Activated T-helper 1 cell treated with Interleukin-2 at 50 U/mL for 16 hours (primary cell): ENCODE data around the gene DDX49.

Experiments
- DNase-seq: peaks from one replicate; pipeline ENCODE4 v3.0.0-alpha.2; 2020; ENCODE audit warnings: low read depth

DDX49 gene

DNA sequence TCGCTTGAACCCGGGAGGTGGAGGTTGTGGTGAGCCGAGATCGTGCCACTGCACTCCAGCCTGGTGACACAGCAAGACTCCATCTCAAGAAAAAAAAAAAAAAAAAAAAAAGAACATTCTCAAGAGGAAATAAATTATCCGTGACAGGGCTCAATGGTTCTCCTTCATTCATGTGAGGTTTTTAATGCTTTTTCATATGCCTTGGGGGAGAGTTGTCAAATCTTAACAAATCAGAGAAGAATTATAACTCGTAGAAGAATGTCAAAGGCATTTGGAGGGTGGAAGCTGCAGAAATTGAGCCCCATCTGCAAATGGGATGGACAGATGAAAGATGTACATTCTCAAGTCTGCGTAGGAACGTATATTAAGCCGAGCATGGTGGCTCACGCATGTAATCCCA is 56.4 kb downstream of the DDX49 start:
- no peak for DNase-seq
